Measurements from ENCODE around the gene EIF4G1.

- TF ChIP-seq CTCF (IDR thresholded peaks at IDR 0.05) = no peak
- TF ChIP-seq POLR2AphosphoS5 (IDR thresholded peaks at IDR 0.05; ENCODE audit: low read depth, low read length) = no peak
Measured at GRCh38 chr3:184295771-184296170, 18.6 kb upstream of the EIF4G1 start.
